ENCODE results near the gene TANGO6.

Gene TANGO6

GRCh38 chr16:69031877-69032301 is 188.6 kb downstream of the TANGO6 start:
- DNase-seq (ENCODE audit: low read depth, low spot score), result no peak
- Histone ChIP-seq H3K9ac (ENCODE audit: insufficient read length, low read depth) (no peak overlapping the region), H3K4me3 (ENCODE audit: insufficient read length, low read depth) (no peak overlapping the region), H3K36me3 (ENCODE audit: insufficient read depth, insufficient read length, low read length) (peaks cover 8% of the 10 kb centered on the region), H3K27me3 (ENCODE audit: insufficient read depth, insufficient read length) (no peaks in the 10 kb centered on the region), H3K4me1 (ENCODE audit: insufficient read depth, insufficient read length) (no peaks in the 10 kb centered on the region), H3K9me3 (ENCODE audit: insufficient read depth, low read length) (no peaks in the 10 kb centered on the region)
- TF ChIP-seq YY1 (IDR thresholded peaks at IDR 0.05; ENCODE audit: insufficient read depth, insufficient read length), result no peak
- no peak for TF ChIP-seq SUZ12 (IDR thresholded peaks at IDR 0.05; ENCODE audit: extremely low read depth, insufficient read depth, insufficient read length)
- TF ChIP-seq ZNF274 (IDR thresholded peaks at IDR 0.05; ENCODE audit: low read depth, low read length), result no peak

- DNase-seq (ENCODE audit: low read depth, low spot score), result no peak
- no peaks in the 10 kb centered on the region for H3K9me3 ChIP-seq (ENCODE audit: insufficient read depth, low read length)
- no peak overlapping the region for H3K9ac ChIP-seq (ENCODE audit: insufficient read length, low read depth)
- no peak overlapping the region for H3K4me3 ChIP-seq (ENCODE audit: insufficient read length, low read depth)
- H3K27me3 ChIP-seq (ENCODE audit: insufficient read depth, insufficient read length), result no peaks in the 10 kb centered on the region
- no peak for TF ChIP-seq YY1 (IDR thresholded peaks at IDR 0.05; ENCODE audit: insufficient read depth, insufficient read length)
- no peak for TF ChIP-seq ZNF274 (IDR thresholded peaks at IDR 0.05; ENCODE audit: low read depth, low read length)
- TF ChIP-seq SUZ12 (IDR thresholded peaks at IDR 0.05; ENCODE audit: extremely low read depth, insufficient read depth, insufficient read length), result no peak
- H3K4me1 ChIP-seq (ENCODE audit: insufficient read depth, insufficient read length), result no peaks in the 10 kb centered on the region
- peaks cover 8% of the 10 kb centered on the region for H3K36me3 ChIP-seq (ENCODE audit: insufficient read depth, insufficient read length, low read length)
Measured at GRCh38 chr16:69033151-69033949, 190.0 kb downstream of the TANGO6 start.

- no peaks in the 10 kb centered on the region for H3K27me3 ChIP-seq (ENCODE audit: insufficient read depth, insufficient read length)
- H3K36me3 ChIP-seq (ENCODE audit: insufficient read depth, insufficient read length, low read length), result peaks cover 8% of the 10 kb centered on the region
- TF ChIP-seq SUZ12 (IDR thresholded peaks at IDR 0.05; ENCODE audit: extremely low read depth, insufficient read depth, insufficient read length), result no peak
- TF ChIP-seq ZNF274 (IDR thresholded peaks at IDR 0.05; ENCODE audit: low read depth, low read length), result no peak
- no peak for TF ChIP-seq YY1 (IDR thresholded peaks at IDR 0.05; ENCODE audit: insufficient read depth, insufficient read length)
- no peaks in the 10 kb centered on the region for H3K9me3 ChIP-seq (ENCODE audit: insufficient read depth, low read length)
- no peak overlapping the region for H3K4me3 ChIP-seq (ENCODE audit: insufficient read length, low read depth)
- H3K9ac ChIP-seq (ENCODE audit: insufficient read length, low read depth), result no peak overlapping the region
- H3K4me1 ChIP-seq (ENCODE audit: insufficient read depth, insufficient read length), result no peaks in the 10 kb centered on the region
- DNase-seq (ENCODE audit: low read depth, low spot score), result no peak
Measured at GRCh38 chr16:69035375-69035774, 192.0 kb downstream of the TANGO6 start.

- Histone ChIP-seq H3K4me1 (ENCODE audit: insufficient read depth, insufficient read length) (no peaks in the 10 kb centered on the region), H3K27me3 (ENCODE audit: insufficient read depth, insufficient read length) (no peaks in the 10 kb centered on the region), H3K4me3 (ENCODE audit: insufficient read length, low read depth) (no peak overlapping the region), H3K9me3 (ENCODE audit: insufficient read depth, low read length) (peaks cover 3% of the 10 kb centered on the region), H3K9ac (ENCODE audit: insufficient read length, low read depth) (no peak overlapping the region), H3K36me3 (ENCODE audit: insufficient read depth, insufficient read length, low read length) (peaks cover 11% of the 10 kb centered on the region)
- TF ChIP-seq ZNF274 (IDR thresholded peaks at IDR 0.05; ENCODE audit: low read depth, low read length), result no peak
- TF ChIP-seq SUZ12 (IDR thresholded peaks at IDR 0.05; ENCODE audit: extremely low read depth, insufficient read depth, insufficient read length), result no peak
- TF ChIP-seq YY1 (IDR thresholded peaks at IDR 0.05; ENCODE audit: insufficient read depth, insufficient read length), result no peak
- no peak for DNase-seq (ENCODE audit: low read depth, low spot score)
Measured at GRCh38 chr16:69036399-69037091, 193.2 kb downstream of the TANGO6 start.

- Histone ChIP-seq H3K27me3 (ENCODE audit: insufficient read depth, insufficient read length) (no peaks in the 10 kb centered on the region), H3K36me3 (ENCODE audit: insufficient read depth, insufficient read length, low read length) (peaks cover 17% of the 10 kb centered on the region), H3K4me1 (ENCODE audit: insufficient read depth, insufficient read length) (no peaks in the 10 kb centered on the region), H3K4me3 (ENCODE audit: insufficient read length, low read depth) (no peak overlapping the region), H3K9me3 (ENCODE audit: insufficient read depth, low read length) (peaks cover 10% of the 10 kb centered on the region), H3K9ac (ENCODE audit: insufficient read length, low read depth) (no peak overlapping the region)
- TF ChIP-seq YY1 (IDR thresholded peaks at IDR 0.05; ENCODE audit: insufficient read depth, insufficient read length) (no peak), ZNF274 (IDR thresholded peaks at IDR 0.05; ENCODE audit: low read depth, low read length) (no peak), SUZ12 (IDR thresholded peaks at IDR 0.05; ENCODE audit: extremely low read depth, insufficient read depth, insufficient read length) (no peak)
- no peak for DNase-seq (ENCODE audit: low read depth, low spot score)
Measured at GRCh38 chr16:69037373-69038160, 194.2 kb downstream of the TANGO6 start.

GRCh38 chr16:69039333-69039941 is 196.1 kb downstream of the TANGO6 start:
- Histone ChIP-seq H3K9ac (ENCODE audit: insufficient read length, low read depth) (no peak overlapping the region), H3K27me3 (ENCODE audit: insufficient read depth, insufficient read length) (no peaks in the 10 kb centered on the region), H3K4me3 (ENCODE audit: insufficient read length, low read depth) (no peak overlapping the region), H3K36me3 (ENCODE audit: insufficient read depth, insufficient read length, low read length) (peaks cover 9% of the 10 kb centered on the region), H3K9me3 (ENCODE audit: insufficient read depth, low read length) (peaks cover 10% of the 10 kb centered on the region), H3K4me1 (ENCODE audit: insufficient read depth, insufficient read length) (no peaks in the 10 kb centered on the region)
- TF ChIP-seq ZNF274 (IDR thresholded peaks at IDR 0.05; ENCODE audit: low read depth, low read length) (no peak), YY1 (IDR thresholded peaks at IDR 0.05; ENCODE audit: insufficient read depth, insufficient read length) (no peak), SUZ12 (IDR thresholded peaks at IDR 0.05; ENCODE audit: extremely low read depth, insufficient read depth, insufficient read length) (no peak)
- DNase-seq (ENCODE audit: low read depth, low spot score), result no peak

Data from NT2/D1 (cell line).